GM18870 (cell line): ENCODE data around the gene OXT.
"Not testable (repeated sequence)": the region's sequence is repeated elsewhere in the genome, so short reads cannot be mapped to it uniquely, and the experiment has no call there.

Experiments used
- ATAC-seq: cut with Tn5 transposase; IDR thresholded peaks from one replicate; pipeline ENCODE4 v1.9.1; 2021; ENCODE audit warnings: moderate library complexity; ENCODE audit not compliant: unreplicated experiment

Gene OXT

DNA sequence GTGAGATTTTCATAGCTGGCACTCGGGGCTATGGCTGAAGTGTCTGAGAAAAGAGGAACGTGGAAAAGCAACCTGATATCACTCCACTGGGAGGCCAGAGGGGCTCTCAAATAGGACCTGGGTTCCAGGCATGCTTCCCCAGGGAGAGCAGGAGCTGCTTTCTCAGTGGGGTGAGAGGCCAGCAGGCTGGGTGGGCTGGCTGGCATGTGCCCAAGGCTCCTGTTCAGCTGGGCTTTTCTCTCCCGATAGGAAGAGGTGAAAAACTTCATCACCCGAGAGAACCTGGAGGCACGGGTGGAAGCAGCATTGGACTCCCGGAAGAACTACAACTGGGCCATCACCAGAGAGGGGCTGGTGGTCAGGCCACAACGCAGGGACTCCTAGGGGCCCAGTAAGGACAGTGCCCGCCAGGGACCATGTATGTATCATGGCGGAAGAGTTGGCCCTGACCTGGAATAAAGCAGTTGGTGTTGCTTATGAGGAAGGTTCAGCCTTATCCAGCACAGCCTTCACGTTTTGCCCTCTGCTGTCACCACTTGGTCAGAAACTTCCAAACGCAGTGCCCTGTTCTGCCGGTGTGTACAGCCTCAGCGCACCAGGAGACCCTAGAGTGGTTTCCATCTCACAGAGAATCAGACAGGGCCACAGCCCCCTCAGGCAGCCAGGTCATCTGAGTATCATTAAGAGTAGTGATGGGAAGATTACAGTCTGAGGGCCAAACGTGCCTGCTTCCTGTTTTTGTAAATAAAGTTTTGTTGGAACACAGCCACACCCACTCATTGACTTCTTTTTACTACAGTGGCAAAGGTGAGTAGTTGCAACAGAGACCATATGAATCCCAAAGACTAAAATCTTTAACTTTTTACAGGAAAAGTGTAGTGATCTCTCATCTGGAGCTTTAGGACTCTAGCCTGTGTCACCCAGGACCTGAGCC is 23.7 kb upstream of the OXT start:
- ATAC-seq, result no peak

DNA sequence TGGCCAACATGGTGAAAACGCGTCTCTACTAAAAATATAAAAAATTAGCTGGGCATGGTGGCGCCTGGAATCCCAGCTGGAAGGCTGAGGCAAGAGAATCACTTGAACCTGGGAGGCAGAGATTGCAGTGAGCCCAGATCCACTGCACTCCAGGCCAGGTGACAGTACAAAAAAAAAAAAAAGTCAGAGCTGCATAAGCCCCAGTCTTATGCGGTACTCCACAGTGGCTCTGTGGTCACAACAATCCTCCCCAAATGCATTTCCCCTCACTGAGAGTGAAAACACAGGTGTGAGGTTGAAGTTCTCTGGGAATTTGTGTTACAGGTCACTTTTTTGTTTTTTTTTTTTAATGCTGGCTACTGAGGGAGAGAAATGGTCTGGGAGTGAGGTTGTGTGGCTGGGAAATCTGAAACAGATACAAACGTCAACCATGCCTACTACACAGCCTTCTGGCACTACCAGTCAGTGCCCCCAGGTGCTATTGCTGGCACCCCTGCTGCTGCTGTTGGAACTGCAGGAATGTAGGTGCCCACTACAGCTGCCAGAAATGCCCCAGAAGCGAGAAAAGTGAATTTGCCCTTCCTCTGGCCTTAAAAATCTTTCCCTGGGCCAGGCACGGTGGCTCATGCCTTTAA is 19.9 kb upstream of the OXT start:
- ATAC-seq, result no peak

DNA sequence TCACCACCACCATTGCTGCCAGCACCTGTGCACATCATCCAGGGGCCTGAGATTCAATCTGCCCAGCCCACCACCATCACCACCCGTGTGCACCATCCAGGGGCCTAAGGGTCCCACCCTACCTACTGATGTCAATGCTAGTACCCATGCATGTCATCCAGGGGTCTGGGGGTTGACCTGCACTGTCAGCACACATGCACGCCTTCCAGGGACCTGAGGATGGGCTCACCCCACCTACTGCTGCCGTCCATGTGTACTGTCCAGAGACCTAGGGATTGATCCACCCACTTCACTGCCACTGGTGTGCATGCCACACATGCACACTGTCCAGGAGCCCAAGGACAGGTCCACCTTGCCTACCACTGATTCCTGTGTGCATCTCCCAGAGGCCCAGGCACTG is 11.9 kb upstream of the OXT start:
- ATAC-seq, result no peak

DNA sequence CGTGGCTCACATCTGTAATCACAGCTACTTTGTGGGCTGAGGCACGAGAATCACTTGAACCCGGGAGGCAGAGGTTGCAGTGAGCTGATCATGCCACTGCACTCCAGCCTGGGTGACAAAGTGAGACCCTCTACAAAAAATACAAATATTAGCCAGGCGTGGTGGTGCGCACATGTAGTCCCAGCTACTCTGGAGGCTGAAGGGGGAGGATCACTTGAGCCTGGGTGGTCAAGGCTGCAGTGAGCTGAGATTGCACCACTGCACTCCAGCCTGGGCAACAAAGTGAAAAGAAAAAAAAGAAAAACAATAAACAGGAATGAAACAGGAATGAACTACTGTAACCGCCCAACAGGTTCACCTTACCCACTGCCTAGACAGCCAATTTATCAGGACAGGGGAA is 7.3 kb upstream of the OXT start:
- ATAC-seq, result not testable (repeated sequence)

DNA sequence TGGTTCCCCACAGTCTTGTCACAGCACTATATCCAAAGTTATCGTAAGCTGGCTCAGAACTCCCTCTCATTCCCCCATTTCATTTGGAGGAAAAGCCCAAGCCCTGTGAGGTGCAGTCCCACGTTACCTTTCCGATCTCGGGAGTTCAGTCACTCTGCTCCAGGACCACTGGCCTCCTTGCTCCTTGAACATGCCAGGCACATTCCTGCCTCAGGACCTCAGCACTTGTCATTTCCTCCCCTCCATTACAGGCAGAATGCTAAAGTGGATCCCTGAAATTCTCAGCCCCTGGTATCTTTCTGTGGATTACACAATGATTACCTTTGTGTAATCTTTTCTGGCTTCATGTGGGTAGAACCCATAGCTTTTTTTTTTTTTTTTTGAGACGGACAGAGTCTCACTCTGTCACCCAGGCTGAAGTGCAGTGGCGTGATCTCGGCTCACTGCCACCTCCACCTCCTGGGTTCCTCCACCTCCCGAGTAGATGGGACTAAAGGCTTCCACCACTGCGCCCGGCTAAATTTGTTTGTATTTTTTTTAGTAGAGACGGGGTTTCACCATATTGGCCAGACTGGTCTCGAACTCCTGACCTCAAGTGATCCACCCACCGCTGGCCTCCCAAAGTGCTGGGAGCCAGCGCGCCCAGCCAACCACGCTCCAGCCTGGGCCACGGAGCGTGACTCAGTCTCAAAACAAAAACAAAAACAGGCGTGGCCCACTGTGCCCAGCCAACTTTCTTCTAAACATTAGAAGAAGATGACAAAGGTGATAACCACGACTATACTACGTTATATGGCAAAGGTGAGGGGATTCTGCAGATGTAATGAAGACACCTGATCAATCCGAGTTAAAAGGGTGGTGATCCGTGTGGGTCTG is 4.0 kb upstream of the OXT start:
- ATAC-seq, result no peak

DNA sequence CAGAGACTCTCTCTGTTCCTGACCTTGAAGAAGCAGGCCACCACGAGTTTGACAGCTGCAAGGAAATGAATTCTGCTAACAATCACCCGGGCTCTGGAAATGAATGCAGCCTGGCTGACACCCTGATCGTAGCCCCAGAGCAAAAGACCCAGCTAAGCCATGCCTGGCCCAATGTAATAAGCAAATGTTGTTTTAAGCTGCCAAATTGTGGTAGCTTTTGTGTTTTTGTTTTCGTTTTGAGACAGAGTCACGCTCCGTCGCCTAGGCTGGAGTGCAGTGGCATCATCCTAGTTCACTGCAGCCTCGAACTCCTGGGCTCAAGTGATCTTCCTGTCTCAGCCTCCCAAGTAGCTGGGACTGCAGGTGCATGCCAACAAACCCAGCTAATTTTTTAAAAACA is 3.3 kb upstream of the OXT start:
- ATAC-seq, result no peak

DNA sequence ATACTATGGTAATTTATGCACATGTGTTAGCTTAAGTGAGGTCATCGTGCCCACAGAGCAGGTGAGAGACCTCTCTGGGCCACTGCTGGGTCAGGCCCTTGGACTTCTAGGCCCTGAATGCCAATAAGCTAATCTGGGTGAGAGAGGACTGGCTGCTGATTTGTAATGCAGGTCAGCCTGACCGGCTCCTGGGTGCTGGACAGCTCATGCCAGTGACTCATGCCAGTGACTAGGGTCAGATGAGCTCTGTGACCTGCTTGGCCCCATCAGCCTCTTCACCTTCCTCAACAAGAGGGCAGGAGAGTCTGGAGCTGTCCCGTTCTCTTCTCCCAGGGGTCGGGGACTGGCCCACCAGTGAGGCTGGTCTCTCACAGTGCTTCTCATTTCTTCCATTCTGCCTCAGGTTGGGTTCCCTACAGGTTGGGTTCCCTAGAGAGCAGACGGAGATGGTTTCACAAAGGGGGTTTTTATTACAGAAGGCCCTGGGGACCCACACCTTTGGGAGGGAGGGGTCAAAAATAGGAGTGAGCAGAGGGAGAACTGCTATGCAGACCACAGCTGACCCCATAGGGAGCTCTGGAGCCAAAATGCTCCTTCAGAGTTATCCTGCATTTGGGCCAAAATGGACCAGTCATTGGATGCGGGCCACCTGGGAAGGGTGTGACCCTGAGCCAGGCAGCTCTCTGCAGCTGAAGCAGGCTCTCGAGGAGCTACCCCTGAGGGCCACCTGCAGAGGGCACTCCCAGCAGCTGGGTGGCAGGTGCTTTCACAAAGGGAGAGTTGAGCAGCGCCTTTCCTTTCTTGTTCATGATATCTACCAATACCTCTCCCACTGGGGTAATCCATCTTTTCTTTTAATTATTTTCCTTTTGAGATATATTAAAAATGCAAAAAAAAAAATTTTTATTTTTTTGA is 2.2 kb upstream of the OXT start:
- ATAC-seq, result no peak

DNA sequence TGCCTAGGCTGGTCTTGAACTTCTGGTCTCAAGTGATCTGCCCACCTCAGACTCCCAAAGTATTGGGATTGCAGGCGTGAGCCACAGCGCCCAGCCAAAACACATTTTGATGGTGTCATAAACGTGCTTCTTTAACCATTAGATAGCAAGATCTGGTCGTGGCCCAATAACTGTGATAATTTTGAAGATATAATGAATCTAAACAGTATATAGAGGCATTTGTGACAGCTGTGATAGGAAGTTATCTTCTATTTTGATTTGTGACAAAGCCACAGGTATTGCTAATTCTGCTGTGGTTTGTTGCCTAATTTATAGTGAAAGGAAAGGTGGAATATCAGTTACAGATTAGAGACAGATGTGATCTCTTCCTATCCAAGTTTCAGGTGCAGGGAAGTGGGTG is 695 bp upstream of the OXT start:
- ATAC-seq, result no peak

DNA sequence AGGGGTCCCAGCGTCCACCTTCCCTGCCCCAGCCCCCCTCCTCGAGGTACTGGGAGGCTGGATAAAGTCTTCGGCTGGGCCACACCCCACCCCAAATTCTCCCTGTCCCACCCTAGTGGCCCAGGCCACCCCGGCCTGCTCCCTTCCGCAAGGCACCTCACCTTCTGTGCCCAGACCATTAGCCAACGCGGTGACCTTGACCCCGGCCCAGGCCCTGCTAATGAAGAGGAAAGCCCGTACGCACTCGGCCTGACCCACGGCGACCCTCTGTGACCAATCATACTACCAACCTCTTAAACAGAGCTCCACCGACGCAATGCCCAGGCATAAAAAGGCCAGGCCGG is 182 bp upstream of the OXT start:
- ATAC-seq, result no peak

DNA sequence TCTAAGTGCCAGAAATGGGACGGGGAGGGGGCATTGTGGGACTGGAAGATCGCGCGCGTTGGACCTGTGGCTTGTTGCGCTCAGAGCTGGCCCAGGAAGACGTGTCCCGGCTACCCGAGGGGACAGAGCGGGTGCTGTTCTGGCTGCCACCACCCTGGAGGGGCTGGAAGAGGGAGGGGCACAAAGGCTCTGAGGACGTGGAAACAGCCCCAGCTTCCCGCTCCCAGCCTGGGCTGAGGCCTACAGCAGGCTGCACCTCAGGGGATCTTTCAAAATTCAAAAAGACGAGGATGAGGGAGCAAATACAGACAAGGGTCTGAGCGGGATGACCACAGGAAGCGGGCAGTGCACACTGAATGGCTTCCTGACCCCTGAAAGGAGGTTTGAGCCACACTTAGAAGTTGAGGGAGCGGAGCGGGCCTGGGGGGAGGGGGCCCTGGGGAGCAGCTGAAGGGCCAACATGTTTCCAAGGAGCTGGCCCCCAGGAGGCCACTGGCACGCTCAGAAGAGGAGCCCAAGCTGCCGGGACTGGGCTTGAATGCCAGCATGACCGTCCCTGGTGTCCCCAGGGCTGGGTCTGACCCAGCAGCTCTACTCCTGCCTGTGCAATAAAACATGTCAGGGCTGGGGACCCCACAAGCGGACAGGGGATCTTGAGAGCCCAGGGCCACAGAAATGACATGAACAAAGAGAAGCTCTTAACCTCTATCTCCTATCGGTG is 1.3 kb downstream of the OXT start:
- no peak for ATAC-seq

DNA sequence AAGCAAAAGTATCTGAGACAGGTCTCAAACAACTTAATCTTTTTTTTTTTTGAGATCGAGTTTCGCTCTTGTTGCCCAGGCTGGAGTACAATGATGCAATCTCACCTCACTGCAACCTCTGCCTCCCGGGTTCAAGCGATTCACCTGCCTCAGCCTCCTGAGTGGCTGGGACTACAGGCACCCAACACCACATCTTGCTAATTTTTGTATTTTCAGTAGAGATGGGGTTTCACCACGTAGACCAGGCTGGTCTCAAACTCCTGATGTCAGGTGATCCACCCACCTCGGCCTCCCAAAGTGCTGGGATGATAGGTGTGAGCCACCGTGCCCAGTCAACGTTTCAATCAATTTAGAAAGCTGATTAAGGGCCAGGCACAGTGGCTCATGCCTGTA is 1.8 kb downstream of the OXT start:
- not testable (repeated sequence) for ATAC-seq

DNA sequence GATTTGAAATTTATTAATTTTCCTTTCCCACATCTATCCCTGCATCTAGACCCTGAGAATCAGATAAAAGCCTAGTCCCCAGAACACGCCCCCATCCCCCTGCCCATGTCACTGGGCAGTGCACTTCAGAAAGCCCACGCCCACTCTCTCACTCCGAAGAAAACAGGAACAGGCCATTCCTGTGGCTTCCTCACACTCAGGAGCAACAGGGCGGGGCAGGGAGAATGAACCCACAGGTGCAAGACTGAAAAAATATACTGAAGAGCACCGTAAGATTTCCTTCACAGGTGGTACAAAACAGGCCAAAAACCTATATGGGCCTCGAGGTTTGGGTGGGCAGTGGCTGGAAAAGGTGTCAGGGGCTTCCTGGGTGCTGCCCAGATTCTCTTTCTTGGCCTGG is 3.4 kb downstream of the OXT start:
- ATAC-seq, result no peak

DNA sequence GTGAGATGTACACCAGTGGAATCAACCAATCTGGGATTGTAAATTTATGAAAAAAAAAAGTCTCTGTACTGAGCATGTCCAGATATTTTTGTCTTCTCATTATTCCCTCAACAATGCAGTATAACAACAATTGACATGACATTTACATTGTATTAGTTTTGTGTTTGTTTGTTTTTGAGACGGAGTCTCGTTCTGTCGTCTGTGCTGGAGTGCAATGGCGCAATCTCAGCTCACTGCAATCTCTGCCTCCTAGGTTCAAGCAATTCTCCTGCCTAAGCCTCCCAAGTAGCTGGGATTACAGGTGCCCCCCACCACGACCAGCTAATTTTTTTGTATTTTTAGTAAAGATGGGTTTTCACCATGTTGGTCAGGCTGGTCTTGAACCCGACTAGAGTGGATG is 3.9 kb downstream of the OXT start:
- ATAC-seq, result not testable (repeated sequence)

DNA sequence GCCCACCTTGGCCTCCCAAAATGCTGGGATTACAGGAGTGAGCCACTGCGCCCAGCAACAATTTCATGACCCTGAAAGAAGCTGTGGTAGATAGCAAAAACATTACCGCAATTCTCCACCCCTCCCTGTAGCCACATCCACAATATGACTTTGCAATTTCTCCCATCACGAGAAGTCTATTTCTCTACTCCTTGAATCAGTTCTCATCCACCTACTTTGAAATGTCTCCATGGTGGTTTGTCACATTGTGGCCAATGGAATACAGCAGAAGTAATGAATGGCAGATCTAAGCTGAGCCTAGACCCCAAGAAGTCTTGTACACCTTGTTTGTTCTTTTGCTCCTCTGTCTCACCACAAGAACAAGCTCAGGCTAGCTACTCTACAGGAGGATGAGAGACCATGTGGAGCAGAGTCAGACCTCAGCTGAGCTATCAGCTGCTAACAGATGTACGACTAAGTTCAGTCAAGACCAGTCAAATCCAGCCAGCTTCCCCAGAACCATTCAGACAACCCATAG is 6.3 kb downstream of the OXT start:
- no peak for ATAC-seq

DNA sequence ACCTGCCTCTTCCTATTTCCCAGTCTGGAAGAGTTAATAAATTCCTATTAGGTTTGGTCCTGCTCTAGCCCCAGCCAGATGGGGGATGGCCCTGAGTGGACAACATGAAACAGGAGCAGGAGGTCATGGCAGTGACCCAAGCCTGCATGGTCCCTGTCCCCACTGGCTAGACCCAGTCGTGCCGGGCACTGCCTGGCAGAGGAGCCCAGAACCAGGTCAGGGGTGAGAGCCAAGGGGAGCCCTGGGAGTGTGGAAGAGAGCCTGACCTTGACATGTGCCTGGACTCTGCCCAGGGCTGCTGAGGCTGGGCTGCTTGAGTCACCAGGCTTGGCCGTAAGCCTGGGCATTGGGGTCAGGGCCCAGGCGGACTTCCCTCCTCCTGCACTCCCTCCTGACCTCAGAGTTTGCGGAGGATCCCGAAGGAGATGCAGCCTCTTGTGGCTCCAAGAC is 9.5 kb downstream of the OXT start:
- ATAC-seq, result no peak

DNA sequence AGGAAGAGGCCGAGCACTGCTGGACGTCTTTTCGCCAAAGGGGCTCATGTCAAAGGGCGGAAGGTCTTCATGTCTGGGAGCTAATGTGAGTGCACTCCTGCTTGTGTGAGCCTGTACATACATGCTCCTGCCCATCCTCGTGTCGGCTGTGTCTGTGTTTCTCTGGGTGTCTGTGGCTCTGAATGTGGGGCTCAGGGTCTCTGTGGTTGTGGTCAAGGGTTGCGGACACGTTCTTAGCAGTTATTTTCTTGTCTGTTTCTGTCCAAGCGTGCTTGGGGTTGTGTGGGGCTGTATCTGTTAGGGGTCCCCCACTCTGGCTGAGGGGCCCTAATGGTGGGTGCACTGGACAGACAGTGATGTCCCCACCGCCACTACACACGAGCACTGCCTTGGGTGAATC is 10.2 kb downstream of the OXT start:
- ATAC-seq, result no peak

DNA sequence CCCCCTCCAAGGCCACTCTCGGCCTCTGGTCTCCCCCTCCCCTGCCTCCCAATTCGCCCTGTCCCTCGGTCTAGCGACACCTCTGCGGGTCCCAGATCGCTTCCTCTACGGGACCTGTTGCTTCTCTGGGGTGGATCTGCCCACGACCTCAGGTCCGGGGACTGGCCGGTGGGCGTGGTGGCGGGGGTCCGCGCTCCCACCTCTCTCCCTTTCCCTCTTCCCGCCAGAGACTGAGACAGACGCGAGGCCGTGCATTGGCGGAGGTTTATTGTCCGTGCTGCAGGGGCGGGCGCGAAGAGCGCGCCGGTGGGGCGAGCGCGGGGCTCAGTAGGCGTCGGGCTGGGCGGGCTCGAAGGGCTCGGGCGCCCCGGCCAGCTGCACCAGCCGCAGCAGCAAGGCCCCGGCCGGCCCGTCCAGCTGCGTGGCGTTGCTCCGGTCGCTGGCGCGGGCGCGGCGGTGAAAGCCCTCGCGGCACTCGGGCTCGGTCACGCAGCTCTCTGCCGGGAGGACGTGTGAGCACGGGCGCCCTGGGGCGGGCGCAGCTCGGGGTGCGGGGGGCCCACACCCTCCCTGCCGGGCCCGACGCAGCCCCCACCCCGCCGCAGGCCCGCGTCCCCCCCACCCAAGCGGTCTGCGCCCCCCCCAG is 11.0 kb downstream of the OXT start:
- no peak for ATAC-seq

DNA sequence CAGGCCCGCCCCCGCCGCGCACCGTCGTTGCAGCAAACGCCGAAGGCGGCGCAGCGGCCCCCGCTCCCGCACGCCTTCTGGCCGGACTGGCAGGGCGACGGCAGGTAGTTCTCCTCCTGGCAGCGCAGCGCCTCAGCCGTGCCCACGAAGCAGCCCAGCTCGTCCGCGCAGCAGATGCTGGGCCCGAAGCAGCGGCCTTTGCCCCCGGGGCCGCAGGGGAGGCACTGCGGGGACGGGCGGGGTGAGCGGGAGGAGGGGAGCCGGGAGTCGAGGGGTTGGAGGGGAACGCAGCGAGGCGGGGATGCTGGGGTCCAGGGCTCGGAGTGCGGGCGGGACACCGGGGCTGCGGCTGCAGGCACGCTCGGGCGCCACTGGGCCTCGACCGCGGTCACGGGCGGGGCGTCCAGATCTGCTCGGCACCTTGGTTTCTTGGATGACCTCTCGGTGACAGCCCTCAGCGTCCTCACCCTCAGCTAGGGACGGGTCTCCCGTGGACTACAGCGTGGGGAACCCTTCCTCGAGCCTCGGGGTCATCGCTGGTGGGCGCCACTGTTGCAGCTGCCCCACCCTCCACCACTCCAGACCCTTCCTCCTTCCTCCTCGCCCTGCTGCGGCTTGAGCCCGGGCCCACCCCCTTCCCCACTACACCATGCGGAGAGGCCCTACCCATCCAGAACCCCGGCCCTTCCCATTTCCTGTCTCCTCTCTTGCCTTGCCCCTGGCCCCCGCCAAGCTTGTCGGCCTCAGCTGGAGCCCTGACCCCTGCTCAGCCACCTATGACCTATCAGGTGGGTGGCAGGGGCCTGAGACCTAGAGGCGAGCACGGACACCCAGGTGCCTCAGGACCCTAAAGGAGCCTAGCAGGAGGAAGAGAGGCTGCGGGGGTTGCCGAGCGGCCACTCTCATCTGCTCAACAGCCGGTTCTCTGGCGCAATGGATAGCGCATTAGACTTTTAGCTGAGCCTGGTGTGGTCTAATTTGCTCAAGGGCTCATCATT is 11.8 kb downstream of the OXT start:
- ATAC-seq, result no peak
